ENCODE results near the gene IL31. TPM values are rescaled to one million over a fixed set of nuclear protein-coding genes. Genes with fewer than 3 reads are reported as not detected.

The IL31 gene
- total RNA-seq, 1 experiment from 2014 or later: not detected

- Histone ChIP-seq H3K4me3 (no peak overlapping the region), H3K36me3 (no peaks in the 10 kb centered on the region), H3K27me3 (no peaks in the 10 kb centered on the region), H3K9me3 (no peaks in the 10 kb centered on the region)
- no peak for DNase-seq
Measured at GRCh38 chr12:122171399-122171798, 2.6 kb downstream of the IL31 start.

GRCh38 chr12:122168492-122168891 is 5.5 kb downstream of the IL31 start:
- Histone ChIP-seq H3K36me3 (no peaks in the 10 kb centered on the region), H3K27me3 (no peaks in the 10 kb centered on the region), H3K4me3 (no peak overlapping the region), H3K9me3 (no peaks in the 10 kb centered on the region)
- no peak for DNase-seq

- DNase-seq: no peak
- Histone ChIP-seq H3K36me3 (no peaks in the 10 kb centered on the region), H3K27me3 (no peaks in the 10 kb centered on the region), H3K9me3 (no peaks in the 10 kb centered on the region), H3K4me3 (no peak overlapping the region)
Measured at GRCh38 chr12:122167356-122167925, 6.6 kb downstream of the IL31 start.

GRCh38 chr12:122166422-122167349 is 7.3 kb downstream of the IL31 start:
- H3K4me3 ChIP-seq: no peak overlapping the region
- no peaks in the 10 kb centered on the region for H3K9me3 ChIP-seq
- no peaks in the 10 kb centered on the region for H3K36me3 ChIP-seq
- no peak for DNase-seq
- H3K27me3 ChIP-seq: no peaks in the 10 kb centered on the region

- no peaks in the 10 kb centered on the region for H3K9me3 ChIP-seq
- no peak overlapping the region for H3K4me3 ChIP-seq
- no peak for DNase-seq
- H3K36me3 ChIP-seq: no peaks in the 10 kb centered on the region
- no peaks in the 10 kb centered on the region for H3K27me3 ChIP-seq
Measured at GRCh38 chr12:122162976-122163375, 11.0 kb downstream of the IL31 start.

- Histone ChIP-seq H3K4me3 (no peak overlapping the region), H3K36me3 (no peaks in the 10 kb centered on the region), H3K27me3 (no peaks in the 10 kb centered on the region), H3K9me3 (no peaks in the 10 kb centered on the region)
- DNase-seq: no peak
Measured at GRCh38 chr12:122161682-122162081, 12.3 kb downstream of the IL31 start.

- no peaks in the 10 kb centered on the region for H3K36me3 ChIP-seq
- no peaks in the 10 kb centered on the region for H3K9me3 ChIP-seq
- H3K27me3 ChIP-seq: no peaks in the 10 kb centered on the region
- DNase-seq: no peak
- H3K4me3 ChIP-seq: no peak overlapping the region
Measured at GRCh38 chr12:122160761-122161160, 13.3 kb downstream of the IL31 start.

GRCh38 chr12:122159882-122160281 is 14.1 kb downstream of the IL31 start:
- Histone ChIP-seq H3K9me3 (no peaks in the 10 kb centered on the region), H3K27me3 (no peaks in the 10 kb centered on the region), H3K4me3 (no peak overlapping the region), H3K36me3 (no peaks in the 10 kb centered on the region)
- no peak for DNase-seq

- DNase-seq: no peak
Measured at GRCh38 chr12:122158700-122159285, 15.2 kb downstream of the IL31 start.

GRCh38 chr12:122155705-122156104 is 18.3 kb downstream of the IL31 start:
- DNase-seq: no peak
- no peaks in the 10 kb centered on the region for H3K36me3 ChIP-seq
- H3K27me3 ChIP-seq: no peaks in the 10 kb centered on the region
- no peaks in the 10 kb centered on the region for H3K9me3 ChIP-seq
- no peak overlapping the region for H3K4me3 ChIP-seq

More at GRCh38 chr12:122158700-122159285, 15.2 kb downstream of the IL31 start:
- H3K36me3 ChIP-seq: no peaks in the 10 kb centered on the region
- no peaks in the 10 kb centered on the region for H3K27me3 ChIP-seq
- no peak overlapping the region for H3K4me3 ChIP-seq
- no peaks in the 10 kb centered on the region for H3K9me3 ChIP-seq

GRCh38 chr12:122152754-122153153 is 21.3 kb downstream of the IL31 start:
- Histone ChIP-seq H3K9me3 (no peaks in the 10 kb centered on the region), H3K36me3 (no peaks in the 10 kb centered on the region), H3K4me3 (no peak overlapping the region), H3K27me3 (no peaks in the 10 kb centered on the region)
- DNase-seq: no peak

- no peak for DNase-seq
- no peaks in the 10 kb centered on the region for H3K9me3 ChIP-seq
- no peak overlapping the region for H3K4me3 ChIP-seq
- H3K36me3 ChIP-seq: no peaks in the 10 kb centered on the region
- no peaks in the 10 kb centered on the region for H3K27me3 ChIP-seq
Measured at GRCh38 chr12:122150127-122150681, 23.8 kb downstream of the IL31 start.

GRCh38 chr12:122148657-122149056 is 25.4 kb downstream of the IL31 start:
- Histone ChIP-seq H3K27me3 (no peaks in the 10 kb centered on the region), H3K36me3 (no peaks in the 10 kb centered on the region), H3K9me3 (no peaks in the 10 kb centered on the region), H3K4me3 (no peak overlapping the region)
- no peak for DNase-seq

GRCh38 chr12:122147514-122148290 is 26.3 kb downstream of the IL31 start:
- Histone ChIP-seq H3K4me3 (no peak overlapping the region), H3K9me3 (no peaks in the 10 kb centered on the region), H3K36me3 (peaks cover under 1% of the 10 kb centered on the region; the same call in 1 of the 2 replicates), H3K27me3 (no peaks in the 10 kb centered on the region)
- DNase-seq: no peak

GRCh38 chr12:122145505-122146330 is 28.3 kb downstream of the IL31 start:
- no peak for DNase-seq
- H3K36me3 ChIP-seq: peaks cover 12% of the 10 kb centered on the region
- no peaks in the 10 kb centered on the region for H3K27me3 ChIP-seq
- H3K4me3 ChIP-seq: no peak overlapping the region
- H3K9me3 ChIP-seq: no peaks in the 10 kb centered on the region

- Histone ChIP-seq H3K27me3 (no peaks in the 10 kb centered on the region), H3K9me3 (no peaks in the 10 kb centered on the region), H3K4me3 (no peak overlapping the region), H3K36me3 (peaks cover 12% of the 10 kb centered on the region)
- no peak for DNase-seq
Measured at GRCh38 chr12:122144885-122145284, 29.1 kb downstream of the IL31 start.
